K562 (cell line): ENCODE data around the gene ATP1A3. TPM values are rescaled to one million over a fixed set of nuclear protein-coding genes. Genes with fewer than 3 reads are reported as not detected.
A peak's percentile ranks its signal among the peaks of the same experiment; 100 is the strongest.

Experiments
- BRD4 ChIP-seq: fragments of 200-600 bp; sonication (generic); IDR thresholded peaks from 2 replicates; pipeline ENCODE4 v1.6.1; 2017; ENCODE audit warnings: inconsistent platforms
- CBFA2T2 ChIP-seq: fragments of 450-650 bp; conservative IDR thresholded peaks from 2 replicates; pipeline ENCODE4 v1.6.1; 2017; ENCODE audit warnings: mild to moderate bottlenecking
- CREBBP ChIP-seq: IDR thresholded peaks from one replicate; pipeline ENCODE4 v1.6.1; 2012; ENCODE audit warnings: low read depth, mild to moderate bottlenecking, control low read depth, inconsistent platforms, low read length
- DPF2 ChIP-seq: fragments of 450-650 bp; IDR thresholded peaks from 2 replicates; pipeline ENCODE4 v1.6.1; 2016
- ELF2 ChIP-seq: fragments of 250-450 bp; sonication (Bioruptor Pico); IDR thresholded peaks from 2 replicates; pipeline ENCODE4 v1.5.0; 2021; ENCODE audit warnings: mild to moderate bottlenecking
- HNRNPLL ChIP-seq: fragments of 200-400 bp; formaldehyde crosslinking; IDR thresholded peaks from 2 replicates; pipeline ENCODE4 v1.6.1; 2017; ENCODE audit warnings: low read length, low read depth, mild to moderate bottlenecking; ENCODE audit not compliant: poor library complexity, severe bottlenecking
- ILK ChIP-seq: fragments of 450-650 bp; IDR thresholded peaks from 2 replicates; pipeline ENCODE4 v1.6.1; 2016; ENCODE audit warnings: missing genetic modification characterization, low read depth, mild to moderate bottlenecking, missing compliant biosample characterization, moderate library complexity, borderline replicate concordance
- IRF1 ChIP-seq: sonication (generic); formaldehyde crosslinking; IDR thresholded peaks from 2 replicates; pipeline ENCODE4 v1.8.0; 2022; ENCODE audit warnings: missing genetic modification reagents, mild to moderate bottlenecking, borderline replicate concordance
- L3MBTL2 ChIP-seq: fragments of 450-650 bp; IDR thresholded peaks from 2 replicates; pipeline ENCODE4 v1.6.1; 2016; ENCODE audit warnings: mild to moderate bottlenecking, moderate library complexity
- PTBP1 ChIP-seq: fragments of 200-400 bp; formaldehyde crosslinking; IDR thresholded peaks from 2 replicates; pipeline ENCODE4 v1.6.1; 2017; ENCODE audit warnings: low read depth, low read length
- SFPQ ChIP-seq: fragments of 200-400 bp; formaldehyde crosslinking; IDR thresholded peaks from 2 replicates; pipeline ENCODE4 v1.6.1; 2017; ENCODE audit warnings: mild to moderate bottlenecking, low read depth, low read length, moderate library complexity
- SMARCC2 ChIP-seq: fragments of 450-650 bp; IDR thresholded peaks from 2 replicates; pipeline ENCODE4 v1.6.1; 2017; ENCODE audit warnings: antibody characterized with exemption, moderate library complexity, mild to moderate bottlenecking, low read depth
- SUPT5H ChIP-seq: fragments of 450-650 bp; IDR thresholded peaks from 2 replicates; pipeline ENCODE4 v1.6.1; 2016
- TBL1XR1 ChIP-seq, 2 experiments: IDR thresholded peaks; 2 replicates each; pipeline ENCODE4 v1.6.1; 2012; ENCODE audit warnings: improper control_type of control experiment in 2 of 2, low read length in 2 of 2, mild to moderate bottlenecking in 1 of 2
- TBP ChIP-seq: optimal IDR thresholded peaks from 2 replicates; pipeline ENCODE3; 2011; ENCODE audit warnings: low read depth, low read length, improper control_type of control experiment
- TFE3 ChIP-seq: fragments of 450-650 bp; formaldehyde crosslinking; IDR thresholded peaks from 2 replicates; pipeline ENCODE4 v1.4.0; 2020; ENCODE audit warnings: mild to moderate bottlenecking, mixed read lengths
- ZBTB33 ChIP-seq: sonication (generic); formaldehyde crosslinking; IDR thresholded peaks from 2 replicates; pipeline ENCODE4 v1.8.1; 2023; ENCODE audit warnings: mild to moderate bottlenecking, missing genetic modification reagents
- ZBTB43 ChIP-seq: sonication (generic); formaldehyde crosslinking; IDR thresholded peaks from 2 replicates; pipeline ENCODE4 v1.8.0; 2023; ENCODE audit warnings: mild to moderate bottlenecking, missing genetic modification reagents
- ZNF232 ChIP-seq: sonication (generic); formaldehyde crosslinking; IDR thresholded peaks from 2 replicates; pipeline ENCODE4 v1.8.0; 2022; ENCODE audit warnings: mild to moderate bottlenecking, missing genetic modification reagents
- ZNF263 ChIP-seq: sonication (generic); formaldehyde crosslinking; IDR thresholded peaks from 2 replicates; pipeline ENCODE4 v1.8.0; 2022; ENCODE audit warnings: mild to moderate bottlenecking, missing genetic modification reagents, borderline replicate concordance
- ZNF551 ChIP-seq: fragments of 250-450 bp; sonication (Bioruptor Pico); IDR thresholded peaks from 2 replicates; pipeline ENCODE4 v1.5.0; 2021; ENCODE audit warnings: mild to moderate bottlenecking, moderate library complexity
- ZNF561 ChIP-seq: fragments of 450-650 bp; formaldehyde crosslinking; conservative IDR thresholded peaks from 2 replicates; pipeline ENCODE4 v1.4.0; 2020; ENCODE audit warnings: mild to moderate bottlenecking, moderate library complexity
- polyA plus RNA-seq, 8 experiments: library from polyadenylated mRNA; depleted of rRNA in 4 of 8; stranded (reverse) in 5 of 8; unstranded in 3 of 8; fragments of >200 nt; fragmentation: Nextera tagmentation in 2 of 8; fragmentation: Illumina TruSeq in 1 of 8; extraction: Ambion mirVana in 2 of 8; extraction: Trizol in 1 of 8; gene quantifications; 2 replicates each; pipeline versions ENCODE4 v1.2.1 to v1.2.3, GENCODE V29; 2011 to 2014; ENCODE audit warnings: inconsistent platforms in 1 of 8, missing spikeins in 1 of 8
- total RNA-seq, 7 experiments: library from RNA; depleted of rRNA in 6 of 7; stranded (reverse); fragments of >200 nt in 6 of 7; fragmentation: Illumina TruSeq in 2 of 7; extraction: Trizol in 2 of 7; gene quantifications; 2 replicates each; pipeline versions ENCODE4 v1.2.1 to v1.2.3, GENCODE V29; 2011 to 2021; ENCODE audit warnings: low replicate concordance in 1 of 7

Gene ATP1A3
- total and polyA plus RNA-seq, 9 of the 15 experiments (the other 6 are each of a cell fraction or from before 2014, with no cell fraction given): 0.03 to 1.0 (median 0.17) TPM; not detected in 3

GRCh38 chr19:41957838-41958366, 36.1 kb downstream of the ATP1A3 start (continued):
- TF ChIP-seq TBL1XR1 (IDR thresholded peaks at IDR 0.05; ENCODE audit: low read length in 2 of 2): 0 out of 4 replicates have a peak, but pooled peaks of 1 of the 2 experiments have one; percentile 18
- 0 out of 2 replicates have a peak, but pooled peaks have one; percentile 57 for TF ChIP-seq ZBTB33 (CRISPR knock-in tag)
- TF ChIP-seq CBFA2T2: peak; percentile 31
- TF ChIP-seq DPF2: no peak
- TF ChIP-seq SFPQ: no peak
- TF ChIP-seq SMARCC2: no peak
- no peak for TF ChIP-seq IRF1
- 0 out of 2 replicates have a peak, but pooled peaks have one; percentile 58 for TF ChIP-seq ZBTB43 (CRISPR knock-in tag)
- TF ChIP-seq ZNF263 (CRISPR knock-in tag): peak; percentile 56; the same call in 1 of the 2 replicates
- no peak for TF ChIP-seq HNRNPLL
- no peak for TF ChIP-seq SUPT5H
- TF ChIP-seq ZNF551 (CRISPR knock-in tag): no peak
- TF ChIP-seq CREBBP: no peak
- no peak; the same call in 1 of the 2 replicates for TF ChIP-seq TFE3
- no peak for TF ChIP-seq ILK (tag)
- TF ChIP-seq L3MBTL2: peak; percentile 24; the same call in 1 of the 2 replicates
- no peak for TF ChIP-seq ZNF561
- no peak for TF ChIP-seq ELF2 (CRISPR knock-in tag)
- no peak for TF ChIP-seq BRD4
- TF ChIP-seq ZNF232 (CRISPR knock-in tag): no peak; the same call in 1 of the 2 replicates
- TF ChIP-seq TBP: no peak
- TF ChIP-seq PTBP1: no peak
